HG02852 (cell line): ENCODE data around the gene GPR132.
"Not testable (repeated sequence)": the region's sequence is repeated elsewhere in the genome, so short reads cannot be mapped to it uniquely, and the experiment has no call there.

Source experiments
- ATAC-seq: cut with Tn5 transposase; IDR thresholded peaks from one replicate; pipeline ENCODE4 v1.9.1; 2021; ENCODE audit warnings: mild to moderate bottlenecking, moderate library complexity; ENCODE audit not compliant: unreplicated experiment

Gene GPR132

DNA sequence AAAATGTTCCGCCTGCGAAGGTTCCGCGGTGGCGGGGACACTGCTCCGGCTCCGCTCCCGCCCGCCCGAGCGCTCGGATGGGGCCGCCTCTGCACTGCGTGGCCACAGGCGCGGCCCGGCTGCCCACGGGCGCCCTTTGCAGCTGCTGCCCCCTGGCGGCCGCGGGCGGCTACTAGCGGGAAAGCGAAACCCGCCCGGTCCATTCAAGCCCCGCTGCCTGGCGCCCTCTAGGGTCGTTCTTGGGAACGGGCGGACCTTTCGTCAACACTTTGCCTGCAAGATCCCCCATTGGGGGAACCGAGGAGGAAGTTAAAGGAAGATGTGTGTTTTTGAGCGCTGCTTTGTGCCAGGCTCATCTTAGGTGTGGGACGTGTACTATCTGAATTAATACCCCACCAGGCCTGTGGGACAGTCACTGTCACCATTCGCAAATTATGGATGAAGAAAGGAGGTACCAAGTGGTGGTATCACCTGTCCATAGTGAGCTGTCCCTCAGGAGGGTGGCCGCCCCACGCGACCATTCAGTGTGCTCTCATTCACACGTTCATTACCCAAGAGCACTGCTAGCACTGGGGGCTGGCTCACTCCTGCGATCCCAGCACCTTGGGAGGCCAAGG lies 19.4 kb downstream of the GPR132 start:
- ATAC-seq = peak; percentile 57

GRCh38 chr14:105043641-105044040 lies 21.6 kb downstream of the GPR132 start:
- no peak for ATAC-seq

- no peak for ATAC-seq
Observed at GRCh38 chr14:105042813-105043212, 22.4 kb downstream of the GPR132 start.

GRCh38 chr14:105041841-105042765 lies 23.1 kb downstream of the GPR132 start:
- no peak for ATAC-seq

DNA sequence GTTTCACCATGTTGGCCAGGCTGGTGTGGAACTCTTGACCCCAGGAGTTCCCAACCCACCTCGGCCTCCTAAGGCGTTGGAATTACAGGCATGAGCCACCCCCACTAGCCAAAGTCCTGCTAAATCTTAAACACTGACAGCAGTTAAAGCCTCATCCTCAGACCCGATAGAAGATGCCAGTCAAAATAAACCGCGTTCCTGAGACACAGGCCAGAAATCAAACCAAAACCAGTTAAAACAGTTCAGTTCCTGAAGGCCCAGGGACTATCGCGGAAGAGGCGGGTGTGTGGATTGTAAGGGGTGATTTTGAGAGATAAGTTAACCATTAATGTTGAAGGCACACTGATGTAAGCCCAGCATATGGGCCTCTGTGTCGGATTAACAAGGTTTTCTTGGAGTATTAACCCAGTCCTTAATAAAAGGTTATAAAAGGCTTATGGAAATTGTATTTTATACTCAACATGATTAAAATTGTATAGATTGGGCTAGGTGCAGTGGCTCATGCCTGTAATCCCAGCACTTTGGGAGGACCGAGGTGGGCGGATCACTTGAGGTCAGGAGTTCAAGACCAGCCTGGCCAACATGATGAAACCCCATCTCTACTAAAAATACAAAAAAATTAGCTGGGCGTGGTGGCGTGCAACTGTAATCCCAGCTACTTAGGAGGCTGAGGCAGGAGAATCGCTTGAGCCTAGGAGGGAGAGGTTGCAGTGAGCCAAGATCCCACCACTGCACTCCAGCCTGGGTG lies 25.6 kb downstream of the GPR132 start:
- ATAC-seq = no peak

- ATAC-seq = not testable (repeated sequence)
Observed at GRCh38 chr14:105035616-105036015, 29.6 kb downstream of the GPR132 start.

DNA sequence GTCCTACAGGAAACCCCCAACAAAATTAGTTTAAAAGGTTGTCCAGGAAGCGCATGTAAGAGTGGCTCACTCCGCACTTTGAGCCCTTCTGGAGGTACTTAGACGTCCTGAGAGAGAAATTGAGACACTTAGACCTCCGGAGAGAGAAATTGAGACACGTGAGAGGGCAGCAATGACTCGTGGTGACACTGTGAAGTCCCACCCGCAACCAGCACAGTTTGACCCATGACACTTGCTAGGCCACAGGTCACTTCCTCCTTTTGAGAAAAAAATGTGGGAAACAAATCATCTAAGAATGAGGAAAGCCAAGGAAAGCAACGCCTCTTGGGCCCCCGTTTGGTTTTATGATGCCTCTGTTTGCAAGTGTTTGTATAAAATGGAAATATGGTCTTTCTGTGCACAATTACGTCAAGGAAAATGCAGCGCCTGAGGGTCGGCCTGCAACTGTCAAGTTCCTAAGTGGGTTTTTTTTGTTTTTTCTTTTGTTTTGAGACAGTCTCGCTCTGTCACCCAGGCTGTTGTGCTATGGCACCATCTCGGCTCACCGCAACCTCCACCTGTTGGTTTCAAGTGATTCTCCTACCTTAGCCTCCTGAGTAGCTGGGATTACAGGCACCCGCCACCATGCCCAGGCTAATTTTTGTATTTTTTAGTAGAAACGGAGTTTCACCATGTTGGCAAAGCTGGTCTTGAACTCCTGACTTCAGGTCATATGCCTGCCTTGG lies 30.8 kb downstream of the GPR132 start:
- ATAC-seq = no peak

DNA sequence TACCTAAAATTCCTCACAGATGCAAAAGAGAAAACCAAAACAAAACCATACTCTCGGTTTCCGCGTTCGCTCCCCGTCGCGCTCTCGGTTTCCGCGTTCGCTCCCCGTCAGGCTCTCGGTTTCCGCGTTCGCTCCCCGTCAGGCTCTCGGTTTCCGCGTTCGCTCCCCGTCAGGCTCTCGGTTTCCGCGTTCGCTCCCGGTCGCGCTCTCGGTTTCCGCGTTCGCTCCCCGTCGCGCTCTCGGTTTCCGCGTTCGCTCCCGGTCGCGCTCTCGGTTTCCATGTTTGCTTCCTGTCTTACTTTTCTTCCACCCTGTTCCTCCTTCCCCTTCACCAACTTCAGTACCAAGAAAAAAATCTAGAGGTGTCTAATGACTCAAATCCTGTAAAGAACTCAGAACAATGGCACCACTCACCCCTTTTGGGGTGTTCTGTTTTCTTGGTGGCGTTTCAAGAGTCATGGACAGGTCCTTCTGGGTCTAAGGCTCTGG lies 31.8 kb downstream of the GPR132 start:
- not testable (repeated sequence) for ATAC-seq

DNA sequence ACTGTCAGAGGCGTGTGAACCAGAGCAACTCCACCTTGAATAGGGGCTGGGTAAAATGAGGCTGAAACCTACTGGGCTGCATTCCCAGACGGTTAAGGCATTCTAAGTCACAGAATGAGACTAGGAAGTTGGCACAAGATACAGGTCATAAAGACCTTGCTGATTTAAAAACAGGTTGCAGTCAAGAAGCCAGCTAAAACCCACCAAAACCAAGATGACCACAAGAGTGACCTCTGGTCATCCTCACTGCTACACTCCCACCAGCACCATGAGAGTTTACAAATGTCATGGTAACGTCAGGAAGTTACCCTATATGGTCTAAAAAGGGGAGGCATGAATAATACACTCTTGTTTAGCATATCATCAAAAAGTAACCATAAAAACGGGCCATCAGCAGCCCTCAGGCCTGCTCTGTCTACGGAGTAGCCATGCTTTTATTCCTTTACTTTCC lies 32.8 kb downstream of the GPR132 start:
- ATAC-seq = not testable (repeated sequence)

- no peak for ATAC-seq
Observed at GRCh38 chr14:105030836-105031396, 34.3 kb downstream of the GPR132 start.

- no peak for ATAC-seq
Observed at GRCh38 chr14:105030194-105030593, 35.0 kb downstream of the GPR132 start.

- no peak for ATAC-seq
Observed at GRCh38 chr14:105029402-105029801, 35.8 kb downstream of the GPR132 start.

DNA sequence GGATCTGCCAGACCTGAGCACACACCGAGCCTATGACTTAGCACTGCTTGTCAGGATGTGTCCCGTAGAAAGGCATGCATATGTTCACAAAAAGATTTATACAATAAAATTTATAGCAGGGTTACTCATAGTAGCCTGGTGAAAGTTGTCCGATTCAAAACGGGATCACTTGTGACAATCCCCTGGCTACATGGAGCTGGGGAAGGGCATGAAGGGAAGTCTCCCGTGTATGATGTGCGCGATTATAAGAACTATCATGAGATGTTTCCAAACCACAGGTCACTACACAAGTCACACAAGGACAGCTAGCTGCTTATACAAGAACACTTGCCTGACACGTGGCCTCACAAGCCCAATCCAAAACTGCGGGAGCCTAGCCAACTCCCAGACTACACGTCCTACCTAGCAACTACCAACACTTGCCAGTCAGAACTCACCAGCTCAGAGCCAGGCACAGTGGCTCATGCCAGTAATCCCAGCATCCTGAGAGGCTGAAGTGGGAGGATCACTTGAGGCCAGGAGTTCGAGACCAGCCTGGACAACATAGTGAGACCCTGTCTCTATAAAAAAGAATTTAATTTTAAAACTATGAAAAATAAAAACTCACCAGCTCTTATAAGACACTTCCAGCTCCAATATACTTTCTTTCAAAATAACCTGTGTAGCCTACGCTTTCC lies 36.8 kb downstream of the GPR132 start:
- no peak for ATAC-seq

- ATAC-seq = not testable (repeated sequence)
Observed at GRCh38 chr14:105027718-105028117, 37.5 kb downstream of the GPR132 start.

DNA sequence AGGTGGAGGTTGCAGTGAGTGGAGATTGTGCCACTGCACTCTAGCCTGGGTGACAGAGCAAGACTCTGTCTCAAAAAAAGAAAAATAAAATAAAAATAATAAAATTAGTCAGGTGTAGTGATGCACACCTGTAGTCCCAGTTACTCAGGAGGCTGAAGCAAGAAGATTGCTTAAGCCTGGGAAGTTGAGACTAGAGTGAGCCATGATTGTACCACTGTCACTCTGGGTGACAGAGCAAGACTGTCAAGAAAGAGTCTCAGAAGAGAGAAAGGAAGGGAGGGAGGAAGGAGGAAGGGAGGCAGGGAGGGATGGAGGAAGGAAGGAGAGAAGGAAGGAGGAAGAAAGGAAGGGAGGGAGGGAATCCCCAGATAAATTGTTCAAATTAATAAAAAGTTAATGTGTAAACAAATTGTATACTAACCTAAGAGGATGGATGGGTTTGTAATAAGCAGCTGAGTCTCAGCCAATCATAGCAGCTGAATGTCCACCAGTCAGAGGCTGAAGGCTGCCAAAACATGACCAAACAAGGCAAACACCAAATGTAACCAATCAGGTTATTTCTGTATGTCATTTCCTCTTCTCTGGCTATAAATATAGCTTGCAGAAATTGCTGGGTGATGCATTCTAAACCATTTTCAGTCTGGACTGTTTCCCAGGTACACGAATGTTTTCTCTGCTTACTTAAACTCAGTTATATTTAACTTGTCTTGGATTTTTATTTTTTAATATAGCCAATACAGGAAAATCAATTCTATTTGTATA lies 38.2 kb downstream of the GPR132 start:
- no peak for ATAC-seq

DNA sequence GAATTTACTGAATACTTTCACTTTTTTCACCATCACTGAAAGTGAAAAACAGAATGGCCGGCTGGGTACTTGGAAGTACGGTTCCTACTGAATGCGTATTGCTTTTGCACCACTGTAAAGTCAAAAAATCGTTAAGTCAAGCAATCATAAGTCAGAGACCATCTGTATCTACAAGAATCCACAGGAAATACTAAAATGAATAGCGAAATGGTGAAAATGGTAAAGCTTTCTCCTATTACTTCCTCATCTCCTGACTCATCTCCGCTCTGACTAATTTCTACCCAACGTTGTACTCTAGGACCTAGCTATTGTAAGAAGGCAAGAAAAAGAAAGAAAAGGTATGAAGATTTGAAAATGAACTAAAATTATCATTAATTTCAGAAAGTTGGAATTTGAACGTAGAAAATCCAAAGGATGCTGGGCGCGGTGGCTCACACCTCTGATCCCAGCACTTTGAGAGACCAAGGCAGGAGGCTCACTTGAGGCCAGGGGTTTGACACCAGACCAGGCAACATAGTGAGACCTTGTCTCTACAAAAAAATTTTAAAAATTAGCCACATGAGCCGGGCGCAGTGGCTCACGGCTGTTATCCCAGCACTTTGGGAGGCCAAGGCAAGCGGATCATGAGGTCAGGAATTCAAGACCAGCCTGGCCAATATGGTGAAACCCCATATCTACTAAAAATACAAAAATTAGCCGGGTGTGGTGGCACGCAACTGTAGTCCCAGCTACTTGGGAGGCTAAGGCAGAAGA lies 39.0 kb downstream of the GPR132 start:
- no peak for ATAC-seq

GRCh38 chr14:105025429-105025828 lies 39.8 kb downstream of the GPR132 start:
- no peak for ATAC-seq

DNA sequence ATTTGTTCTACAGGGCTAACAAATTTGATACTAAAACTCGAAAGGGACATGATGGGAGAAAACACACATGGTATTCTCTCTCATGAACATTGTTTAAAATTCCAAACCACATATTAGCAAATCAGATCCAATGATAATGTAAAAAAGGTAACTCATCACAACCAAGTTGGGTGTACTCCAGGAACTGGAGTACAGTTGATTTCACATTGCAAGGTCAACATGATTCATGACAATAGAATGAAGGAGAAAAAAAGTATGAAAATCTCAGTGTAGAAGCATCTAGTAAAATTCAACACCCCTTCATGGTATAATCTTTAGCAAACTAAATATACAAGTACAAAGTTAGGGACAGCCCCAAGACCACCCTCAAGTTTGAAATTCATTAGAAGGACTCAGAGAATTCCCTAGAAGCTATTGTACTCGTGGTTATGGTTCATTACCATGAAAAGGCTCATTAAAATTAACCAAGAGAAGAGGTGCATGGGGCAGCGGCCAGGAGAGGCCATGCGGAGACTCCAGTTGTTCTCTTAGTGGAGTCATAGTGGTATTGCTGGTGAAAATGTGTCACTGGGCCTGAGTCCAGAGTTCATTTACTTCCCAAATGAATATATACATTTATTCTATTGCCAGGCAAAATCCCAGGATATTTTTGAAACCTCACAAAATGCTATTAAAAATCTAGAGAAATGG lies 41.3 kb downstream of the GPR132 start:
- ATAC-seq = no peak
